Measurements from ENCODE around the gene PARVG.

DNA sequence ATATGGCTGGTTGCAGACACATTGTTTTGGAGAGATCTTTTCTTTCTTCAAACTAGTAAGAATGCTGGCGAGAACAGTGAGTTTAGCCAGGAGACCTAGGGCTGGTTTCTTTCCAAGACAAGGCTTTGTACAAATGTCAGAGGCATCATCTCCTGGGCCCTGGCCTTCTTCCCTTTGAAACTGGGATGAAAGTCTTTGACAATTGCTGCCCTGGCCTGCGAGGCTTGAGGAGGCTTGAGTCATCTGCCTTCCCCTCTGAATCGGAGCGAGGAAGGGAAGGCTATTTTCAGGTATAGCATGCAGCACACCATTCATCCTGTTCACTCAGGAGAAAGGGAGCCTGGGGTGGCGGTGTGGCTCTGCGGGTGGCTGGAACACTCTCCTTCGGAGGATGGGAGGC, 21.5 kb upstream of the PARVG start:
- TF ChIP-seq, protein P1, sequence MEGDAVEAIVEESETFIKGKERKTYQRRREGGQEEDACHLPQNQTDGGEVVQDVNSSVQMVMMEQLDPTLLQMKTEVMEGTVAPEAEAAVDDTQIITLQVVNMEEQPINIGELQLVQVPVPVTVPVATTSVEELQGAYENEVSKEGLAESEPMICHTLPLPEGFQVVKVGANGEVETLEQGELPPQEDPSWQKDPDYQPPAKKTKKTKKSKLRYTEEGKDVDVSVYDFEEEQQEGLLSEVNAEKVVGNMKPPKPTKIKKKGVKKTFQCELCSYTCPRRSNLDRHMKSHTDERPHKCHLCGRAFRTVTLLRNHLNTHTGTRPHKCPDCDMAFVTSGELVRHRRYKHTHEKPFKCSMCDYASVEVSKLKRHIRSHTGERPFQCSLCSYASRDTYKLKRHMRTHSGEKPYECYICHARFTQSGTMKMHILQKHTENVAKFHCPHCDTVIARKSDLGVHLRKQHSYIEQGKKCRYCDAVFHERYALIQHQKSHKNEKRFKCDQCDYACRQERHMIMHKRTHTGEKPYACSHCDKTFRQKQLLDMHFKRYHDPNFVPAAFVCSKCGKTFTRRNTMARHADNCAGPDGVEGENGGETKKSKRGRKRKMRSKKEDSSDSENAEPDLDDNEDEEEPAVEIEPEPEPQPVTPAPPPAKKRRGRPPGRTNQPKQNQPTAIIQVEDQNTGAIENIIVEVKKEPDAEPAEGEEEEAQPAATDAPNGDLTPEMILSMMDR (IDR thresholded peaks at IDR 0.05; ENCODE audit: insufficient read depth, low read length, poor library complexity, severe bottlenecking), result no peak
- TF ChIP-seq EZH2phosphoT487 (conservative IDR thresholded peaks at IDR 0.05; ENCODE audit: low read length), result no peak

Measured in SU-DHL-6 (cell line).